Frontal cortex (tissue), 4 donors: ENCODE results near the gene IPCEF1. TPM values are rescaled to one million over a fixed set of nuclear protein-coding genes. Genes with fewer than 3 reads are reported as not detected.
"Not testable (repeated sequence)": the region's sequence is repeated elsewhere in the genome, so short reads cannot be mapped to it uniquely, and the experiment has no call there.

ENCODE experiments used
- DNase-seq, 2 donors: peaks; one replicate each; pipeline ENCODE4 v3.0.0; 2012; ENCODE audit warnings: low spot score in 2 of 2
- FAIRE-seq: peaks from 2 replicates; lab custom pipeline; 2012; peaks lifted over from hg19 to GRCh38; lab: Jason Lieb, UNC
- total RNA-seq: library from RNA; depleted of rRNA; stranded (reverse); fragments of >200 nt; gene quantifications from one replicate; pipeline ENCODE4 v1.2.3, GENCODE V29; 2014
- donor health status: control.
- donor health status: control.
- donor health status: control.

Gene IPCEF1
- total RNA-seq, 1 donor from 2014 or later = 10.6 TPM

DNA sequence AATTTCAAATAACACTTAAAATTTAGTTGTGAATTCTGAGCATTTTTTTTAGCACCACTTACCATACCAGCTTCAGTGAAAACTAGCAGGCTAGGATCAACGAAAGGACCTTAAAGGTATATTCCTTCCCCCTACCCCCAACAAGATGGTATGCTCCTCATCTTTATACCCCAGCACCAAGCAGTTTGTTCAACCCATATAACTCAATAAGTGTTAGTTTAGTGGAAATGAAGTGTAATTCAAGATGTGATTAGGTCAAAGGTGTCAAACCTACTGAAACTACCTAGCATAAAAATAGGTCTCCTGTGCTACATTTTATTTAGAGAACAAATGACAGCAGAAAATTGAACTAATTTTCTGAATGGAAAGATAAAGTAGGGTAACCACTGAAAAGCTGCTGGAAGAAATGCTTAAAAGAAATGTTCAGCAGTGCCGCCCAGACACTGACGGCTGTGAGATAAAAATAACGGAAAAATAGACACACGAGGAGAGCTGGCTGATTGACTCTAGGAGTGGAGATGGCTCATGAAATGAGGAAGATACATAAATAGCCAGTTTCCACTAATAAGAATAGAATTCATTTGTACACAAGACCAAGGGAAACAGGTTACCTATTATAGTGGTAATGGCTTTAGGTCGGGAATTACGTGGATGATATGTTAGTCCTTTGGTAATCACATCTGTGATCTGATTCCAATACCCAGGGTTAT lies 94.8 kb downstream of the IPCEF1 start:
- DNase-seq = peak; percentile 14 to 20
- no peak for FAIRE-seq

DNA sequence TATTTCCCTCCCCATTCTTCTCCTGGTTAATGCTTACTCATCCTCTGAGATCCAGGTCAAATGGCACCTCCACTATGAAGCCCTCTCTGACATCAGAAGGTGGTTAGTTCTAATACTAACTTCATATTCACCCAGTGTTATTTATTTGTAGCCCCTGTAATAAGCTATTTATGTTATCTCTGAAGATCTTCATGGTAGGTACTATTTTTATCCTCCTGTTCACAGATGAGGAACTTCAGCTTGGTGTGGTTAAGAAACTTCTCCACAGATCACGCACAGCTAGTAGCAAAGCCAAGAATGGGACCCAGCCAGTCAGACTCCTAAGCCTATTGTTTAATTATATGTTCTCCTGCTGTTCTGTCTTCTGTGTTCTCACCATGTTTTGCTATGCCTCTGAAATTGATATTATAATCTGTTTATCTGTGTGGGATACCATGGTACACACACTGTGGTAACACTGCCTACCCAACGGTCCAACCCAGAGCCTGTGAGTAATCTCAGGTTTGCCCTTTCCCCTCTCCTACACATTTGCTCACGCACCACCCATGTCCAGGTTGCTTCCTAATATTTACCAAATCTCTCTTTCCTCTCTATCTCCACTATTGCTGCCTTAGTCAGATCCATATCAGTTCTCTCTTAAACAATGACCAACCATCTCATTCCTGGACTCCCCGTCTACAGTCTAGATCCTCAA lies 98.4 kb downstream of the IPCEF1 start:
- FAIRE-seq (no peak), DNase-seq (no peak)

DNA sequence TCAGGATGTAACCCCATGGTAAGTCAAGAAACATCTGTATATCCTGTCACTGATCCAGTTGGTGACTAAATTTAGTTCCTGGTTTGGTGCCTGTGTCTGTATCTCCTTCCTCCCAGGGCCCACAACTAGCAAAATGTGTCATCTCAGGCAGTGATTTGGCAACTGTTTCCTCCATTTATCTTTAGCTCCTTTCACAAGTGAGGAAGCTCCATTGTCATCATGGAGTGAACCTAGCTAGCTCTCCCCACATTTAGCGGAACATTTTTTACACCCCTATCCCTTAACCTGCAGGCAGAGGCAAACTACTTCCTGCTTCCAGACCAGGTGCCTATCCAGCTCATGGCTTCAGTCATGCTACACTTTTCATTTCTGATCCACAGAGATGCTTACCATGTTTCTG lies 99.5 kb downstream of the IPCEF1 start:
- DNase-seq (no peak), FAIRE-seq (no peak)

DNA sequence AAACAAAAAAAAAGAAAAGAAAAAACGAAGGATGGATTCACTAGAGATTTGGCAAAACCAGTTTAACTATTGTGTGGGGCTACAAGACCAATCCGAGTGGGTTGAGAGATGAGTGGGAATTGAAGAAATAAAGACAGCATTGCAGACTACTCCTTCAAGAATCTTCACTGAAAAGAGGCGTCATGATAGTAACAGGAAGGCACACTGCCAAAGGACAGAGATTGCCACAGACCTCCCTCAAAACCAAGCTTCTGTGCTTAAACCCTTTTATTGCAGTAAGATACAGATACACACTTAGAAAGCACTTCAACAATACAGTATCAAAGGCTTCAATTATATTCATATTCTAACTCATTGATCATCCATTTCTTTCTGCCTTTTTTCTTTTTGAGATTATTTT lies 103.9 kb downstream of the IPCEF1 start:
- DNase-seq = no peak
- no peak for FAIRE-seq

DNA sequence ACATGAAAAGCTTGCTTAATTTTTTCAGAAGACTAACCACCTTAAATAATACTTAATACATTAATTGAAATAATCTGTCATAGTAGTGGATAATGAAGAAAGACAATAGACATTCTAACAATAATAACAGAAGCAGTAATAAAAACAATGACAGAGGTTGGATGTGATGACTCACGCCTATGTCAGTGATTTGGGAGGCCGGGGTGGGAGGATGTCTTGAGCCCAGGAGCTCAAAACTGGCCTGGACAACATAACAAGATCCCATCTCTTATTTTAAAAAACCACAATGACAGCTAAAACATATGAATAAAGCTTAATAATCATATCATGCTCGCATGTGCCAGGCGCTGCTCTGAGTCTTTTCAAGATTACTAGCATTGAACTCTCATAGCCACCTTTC lies 105.5 kb downstream of the IPCEF1 start:
- FAIRE-seq (no peak), DNase-seq (no peak)

DNA sequence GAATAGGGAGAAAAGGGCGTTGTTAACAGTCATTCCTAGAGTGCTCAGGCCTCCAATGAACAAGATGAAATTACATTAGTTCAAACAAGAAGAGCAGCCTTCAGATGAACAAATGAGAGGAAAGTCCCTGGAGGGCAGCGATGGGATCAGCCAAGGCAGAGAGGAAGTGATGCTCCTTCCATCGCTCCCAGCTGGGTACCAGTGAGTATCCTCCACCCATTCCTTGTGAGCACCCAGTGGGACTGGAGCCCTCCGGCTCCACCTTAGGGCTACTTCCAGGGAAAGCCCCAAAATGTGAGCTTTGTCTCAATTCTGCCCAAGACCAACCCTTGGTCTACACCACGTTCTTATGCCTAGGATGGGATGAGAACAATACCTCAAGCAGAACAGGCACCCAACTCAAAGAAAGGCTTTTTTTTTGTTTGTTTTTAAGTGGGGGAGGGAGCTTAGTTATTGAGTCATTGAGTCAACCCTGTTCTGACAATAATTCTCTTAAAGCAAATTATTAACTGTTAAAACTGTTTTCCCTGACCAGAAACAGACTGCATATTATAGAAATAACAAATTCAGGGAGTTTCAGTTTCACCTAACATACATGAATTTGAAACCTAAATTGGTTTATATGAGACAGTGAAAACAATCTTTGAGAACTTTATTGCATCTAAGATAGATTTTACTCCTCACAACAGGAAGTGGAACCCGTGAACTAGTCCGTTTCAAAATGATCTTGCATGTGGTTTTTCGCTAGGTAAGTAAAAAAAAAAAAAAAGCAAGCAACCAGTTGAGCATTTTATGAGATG lies 106.9 kb downstream of the IPCEF1 start:
- no peak for DNase-seq
- FAIRE-seq = no peak

DNA sequence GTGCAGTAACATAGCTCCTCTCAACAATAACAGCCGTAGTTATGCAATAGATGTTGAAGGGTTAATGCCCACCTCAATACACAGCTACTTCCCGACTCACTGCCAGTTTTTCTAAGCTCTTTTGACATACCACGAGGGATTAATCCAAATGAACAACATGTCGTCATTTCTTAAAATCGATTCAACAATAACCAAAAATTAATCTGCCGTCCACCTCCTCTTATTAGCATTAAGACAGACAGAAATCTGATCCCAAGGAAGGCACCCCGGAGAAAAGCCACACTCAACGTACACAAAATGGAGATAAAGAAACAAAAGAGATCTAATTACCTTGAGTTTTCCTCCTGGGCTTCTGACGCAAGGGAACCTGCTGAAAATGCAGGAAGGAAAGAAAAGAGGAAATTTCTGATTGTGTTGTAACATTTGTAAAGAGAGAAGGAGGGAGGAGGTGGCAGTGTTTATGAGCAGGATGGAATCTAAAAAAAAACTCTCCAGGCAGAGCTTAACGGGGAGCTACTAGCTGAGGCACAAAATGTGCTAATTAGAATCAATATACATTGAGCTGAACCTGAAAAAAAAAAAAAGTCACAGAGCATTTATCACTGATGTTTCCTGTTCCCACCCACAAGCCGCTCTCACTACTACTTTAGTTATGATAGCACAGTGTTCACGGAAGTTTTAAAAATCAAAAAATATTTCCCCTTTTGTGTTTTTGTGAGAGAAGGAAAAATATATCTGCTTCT lies 109.3 kb downstream of the IPCEF1 start:
- no peak for DNase-seq
- FAIRE-seq = no peak

DNA sequence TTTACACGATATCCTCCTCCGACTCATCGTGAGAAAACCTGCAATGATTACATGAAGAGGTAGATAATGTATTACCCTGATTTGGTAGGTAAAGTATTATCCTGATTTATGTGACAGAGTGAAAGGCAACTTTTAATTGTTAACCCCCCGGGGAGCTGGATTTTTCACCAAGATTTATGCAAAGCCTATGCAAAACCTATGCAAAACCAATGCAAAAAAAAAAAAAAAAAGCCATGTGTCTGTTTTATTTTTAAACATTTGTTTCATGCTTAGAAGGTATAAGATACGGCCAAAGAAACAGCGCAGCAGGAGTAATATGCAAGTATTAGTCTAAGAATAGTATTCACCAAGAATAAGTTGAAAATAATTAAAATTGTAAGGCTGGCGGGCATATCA lies 109.9 kb downstream of the IPCEF1 start:
- no peak for FAIRE-seq
- no peak for DNase-seq

DNA sequence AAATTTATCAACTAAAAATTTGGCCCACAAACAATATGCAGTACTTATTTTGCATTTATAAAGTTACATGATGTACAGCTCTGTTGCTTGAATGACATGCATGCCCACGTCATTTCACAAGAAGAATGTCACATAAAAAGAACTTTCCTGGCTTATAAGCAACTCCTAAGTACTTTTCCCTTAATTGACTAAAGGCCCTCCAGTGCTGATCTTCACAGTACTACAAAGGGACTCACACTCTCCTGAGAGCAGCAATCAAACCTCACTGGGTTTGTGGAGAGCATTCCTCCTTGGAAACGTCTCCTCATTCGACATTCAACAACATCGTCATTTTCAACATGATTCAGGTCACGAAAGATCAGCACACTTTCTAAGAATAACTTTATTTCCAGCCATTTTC lies 111.1 kb downstream of the IPCEF1 start:
- FAIRE-seq (no peak), DNase-seq (no peak)

DNA sequence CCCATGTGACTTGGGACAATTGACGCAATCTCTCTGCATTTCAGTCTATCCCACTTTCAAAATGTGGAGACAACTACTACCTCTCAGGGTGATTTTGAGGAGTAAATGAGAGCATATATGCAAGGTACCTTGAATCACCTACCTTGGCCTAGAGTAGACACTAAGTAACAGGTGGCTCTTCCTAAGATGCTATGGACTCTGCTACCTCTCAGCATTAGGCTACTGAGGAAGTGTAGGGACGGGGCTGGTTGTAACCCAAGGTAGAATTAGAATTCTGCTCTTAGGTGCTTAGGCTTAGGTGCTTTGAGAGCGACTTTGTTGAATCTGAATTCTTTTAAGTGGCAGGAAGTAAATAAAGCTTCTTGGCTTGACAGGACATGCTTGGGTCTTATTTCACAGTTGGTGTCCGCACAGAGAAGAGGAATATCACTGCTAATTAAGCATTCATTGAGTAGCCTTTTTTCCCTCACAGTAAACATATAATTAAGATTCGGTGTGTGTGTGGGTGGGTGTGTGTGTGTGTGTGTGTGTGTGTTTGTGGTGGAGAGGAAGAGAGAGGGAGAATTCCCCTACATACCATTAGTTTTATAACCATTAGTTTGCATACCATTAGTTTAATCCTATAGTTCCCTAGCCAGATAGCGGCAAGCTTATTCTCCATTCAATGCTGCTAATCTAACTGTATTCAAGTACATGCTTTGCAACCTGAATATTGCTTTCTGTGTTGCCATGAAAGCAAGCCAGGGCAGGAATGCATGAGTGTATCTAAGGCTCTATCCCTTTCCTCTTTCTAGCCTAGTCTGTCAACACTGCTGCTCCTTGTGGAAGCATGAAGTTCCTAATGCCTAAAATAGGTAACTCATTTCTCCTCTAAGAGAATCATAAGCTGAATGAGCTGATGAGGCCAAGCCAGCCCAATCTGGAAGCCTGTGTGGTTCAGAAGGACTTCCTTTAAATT lies 112.5 kb downstream of the IPCEF1 start:
- DNase-seq (no peak), FAIRE-seq (no peak)

DNA sequence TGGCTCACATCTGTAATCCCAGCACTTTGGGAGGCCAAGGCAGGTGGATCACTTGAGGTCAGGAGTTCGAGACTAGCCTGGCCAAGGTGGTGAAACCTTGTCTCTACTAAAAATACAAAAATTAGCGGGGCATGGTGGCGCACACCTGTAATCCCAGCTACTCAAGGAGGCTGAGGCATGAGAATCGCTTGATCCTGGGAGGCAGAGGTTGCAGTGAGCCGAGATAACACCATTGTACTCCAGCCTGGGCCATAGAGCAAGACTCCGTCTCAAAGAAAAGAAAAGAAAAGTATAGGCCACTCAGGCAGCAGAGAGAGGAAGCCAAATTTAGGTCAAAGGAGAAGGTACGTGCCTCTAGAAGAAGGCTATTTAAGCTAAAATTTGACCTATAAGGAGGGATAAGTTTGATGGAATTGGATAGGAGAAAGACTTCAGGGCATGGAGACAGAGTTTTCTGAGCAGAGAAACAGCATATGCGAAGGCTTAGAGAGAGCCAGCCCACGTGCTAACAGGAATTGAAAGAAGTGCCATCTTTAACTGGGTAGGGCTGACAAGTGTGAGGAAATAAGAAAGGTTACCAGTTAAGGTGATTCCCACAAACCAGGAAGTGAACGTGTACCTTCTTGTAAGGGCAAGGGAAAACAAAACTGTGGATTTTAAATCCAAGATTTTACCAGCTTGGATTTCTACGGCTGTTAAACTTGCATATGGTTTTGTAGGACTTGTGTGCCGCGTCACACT lies 113.8 kb downstream of the IPCEF1 start:
- no peak for FAIRE-seq
- DNase-seq = no peak

DNA sequence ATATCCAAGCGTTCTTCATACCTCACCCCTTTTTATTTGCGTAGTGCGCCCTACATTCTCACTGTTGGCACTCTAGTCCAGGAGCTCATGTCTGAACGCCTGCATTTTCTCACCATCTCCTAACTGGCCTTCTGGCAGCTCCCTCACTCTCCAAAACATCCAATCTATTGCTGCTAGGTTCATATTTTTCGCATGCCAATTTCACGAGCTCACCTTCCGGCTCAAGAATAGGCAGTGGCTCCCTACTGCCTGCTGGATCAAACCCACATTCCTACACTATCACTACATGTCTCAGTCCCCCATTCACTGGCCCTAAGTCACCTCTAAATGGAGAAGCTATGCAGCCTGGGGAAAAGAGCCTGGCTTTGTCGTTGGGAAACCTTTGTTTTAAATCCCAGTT lies 115.0 kb downstream of the IPCEF1 start:
- no peak for FAIRE-seq
- DNase-seq = no peak

DNA sequence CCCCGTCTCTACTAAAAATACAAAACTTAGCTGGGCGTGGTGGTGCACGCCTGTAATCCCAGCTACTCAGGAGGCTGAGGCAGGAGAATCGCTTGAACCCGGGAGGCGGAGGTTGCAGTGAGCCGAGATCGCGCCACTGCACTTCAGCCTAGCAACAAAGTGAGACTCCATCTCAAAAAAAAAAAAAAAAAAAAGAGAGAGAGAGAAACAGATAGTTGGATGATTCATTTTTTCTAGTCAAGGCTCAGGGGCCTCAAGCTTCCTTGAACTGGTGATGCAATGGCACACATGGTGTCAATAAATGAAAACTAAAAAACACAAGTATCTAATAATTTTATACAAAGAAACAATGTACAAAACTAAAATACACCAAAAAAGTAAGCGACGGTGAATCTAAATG lies 115.5 kb downstream of the IPCEF1 start:
- DNase-seq = not testable (repeated sequence)

DNA sequence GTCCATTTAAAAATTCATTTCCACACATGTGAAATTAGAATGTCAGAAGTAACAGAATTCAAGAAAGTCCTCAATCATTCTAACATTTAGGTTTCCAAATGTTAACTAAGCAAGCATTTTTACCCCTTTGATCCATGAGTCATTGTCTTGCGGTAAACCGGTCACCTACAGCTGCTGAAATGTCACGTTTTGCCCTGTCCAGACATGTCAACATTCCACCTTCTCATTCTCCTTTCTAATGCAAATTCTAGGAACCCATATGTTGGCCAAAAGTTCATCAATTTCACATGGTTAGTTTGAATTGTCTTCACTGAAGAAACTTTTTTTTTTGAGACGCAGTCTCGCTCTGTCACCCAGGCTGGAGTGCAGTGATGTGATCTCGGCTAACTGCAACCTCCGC lies 117.2 kb downstream of the IPCEF1 start:
- DNase-seq = no peak
- no peak for FAIRE-seq

More for the DNA sequence above, 115.5 kb downstream of the IPCEF1 start:
- FAIRE-seq = not testable (repeated sequence)

DNA sequence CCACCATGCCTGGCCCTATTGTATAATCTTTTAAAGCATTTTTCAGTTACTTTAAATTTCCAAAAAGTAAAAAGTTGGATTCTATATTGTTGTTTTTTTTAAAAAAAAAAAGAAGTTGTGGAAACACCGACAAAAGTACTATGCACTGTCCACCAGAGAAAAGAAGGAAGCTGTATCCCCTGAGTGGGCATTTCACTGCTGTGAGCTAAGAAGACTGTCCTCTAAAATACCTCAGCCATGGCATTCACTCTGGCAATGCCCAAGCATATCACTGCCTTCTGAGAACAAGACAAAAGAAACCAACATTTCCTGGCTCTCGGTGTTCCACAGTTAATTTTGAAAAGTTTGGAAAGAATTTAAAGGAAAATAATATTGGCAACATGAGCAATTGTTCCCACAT lies 117.8 kb downstream of the IPCEF1 start:
- DNase-seq (no peak), FAIRE-seq (no peak)

DNA sequence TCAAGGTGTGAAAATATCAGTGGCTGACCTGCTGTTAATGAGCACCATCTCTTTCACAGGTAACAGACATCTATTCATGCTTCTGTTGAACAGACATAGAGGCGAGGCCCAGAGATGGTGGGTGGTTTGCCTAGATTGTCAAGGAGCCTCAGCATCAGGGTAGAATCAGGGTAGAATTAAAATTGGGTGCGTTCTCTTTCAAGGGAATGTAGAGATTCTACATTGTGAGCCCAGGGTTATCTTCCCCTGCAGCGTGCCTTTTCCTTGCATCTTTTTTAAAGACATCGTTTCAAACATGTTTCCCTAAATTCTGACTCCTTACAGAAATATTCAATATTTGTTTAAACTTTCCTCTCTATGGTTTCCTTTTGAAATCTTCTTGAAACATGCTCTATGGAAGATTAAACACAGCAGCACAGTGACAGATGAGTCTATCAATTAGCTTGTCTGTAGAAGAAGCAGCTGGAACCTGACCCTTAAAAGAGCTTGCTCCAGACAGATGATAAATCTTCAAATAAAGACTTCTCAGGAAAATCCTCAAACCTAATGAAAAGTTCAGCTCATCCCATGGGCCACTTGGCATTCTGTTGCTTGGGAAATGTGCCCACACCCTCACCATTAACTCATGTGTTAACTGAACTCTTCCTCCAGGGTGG lies 119.8 kb downstream of the IPCEF1 start:
- FAIRE-seq (no peak), DNase-seq (no peak)

DNA sequence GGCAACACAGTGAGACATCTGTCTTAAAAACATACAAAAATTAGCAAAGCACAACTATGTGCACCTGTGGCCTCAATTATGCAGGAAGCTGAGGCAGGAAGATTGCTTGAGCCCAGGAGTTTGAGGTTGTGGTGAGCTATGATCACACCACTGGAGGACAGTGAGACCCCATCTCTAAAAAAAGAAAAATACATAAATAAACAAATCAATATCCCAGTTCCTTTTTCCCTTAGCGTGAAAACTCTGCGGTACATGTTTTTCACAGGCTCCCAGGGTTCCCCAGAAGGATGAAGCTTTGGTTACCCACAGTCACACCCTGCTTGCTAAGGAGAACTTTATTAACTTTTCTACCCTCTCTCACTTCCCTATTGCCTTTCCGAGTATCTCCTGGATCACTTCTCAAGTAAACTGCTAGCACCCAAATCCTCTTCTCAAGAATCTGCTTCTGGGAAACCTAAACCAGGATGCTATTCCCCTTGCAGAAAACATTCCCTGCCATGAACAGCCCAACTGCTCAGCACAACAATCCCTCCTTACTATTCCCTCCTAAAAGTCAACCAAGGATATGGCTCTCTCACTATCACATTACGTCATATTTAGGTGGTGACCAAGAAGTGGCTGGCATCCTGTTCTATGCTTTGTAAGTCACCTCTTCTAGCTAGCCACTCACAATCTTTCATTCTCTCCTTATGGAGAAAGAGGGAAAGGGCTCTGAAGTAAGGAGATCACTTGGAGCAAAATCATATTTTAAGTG lies 122.4 kb downstream of the IPCEF1 start:
- no peak for DNase-seq
- no peak for FAIRE-seq
